GM21528 (cell line): ENCODE results near the gene SLC4A4.

Experiments used
- ATAC-seq: cut with Tn5 transposase; IDR thresholded peaks from one replicate; pipeline ENCODE4 v1.9.1; 2021; ENCODE audit warnings: mild to moderate bottlenecking, moderate library complexity; ENCODE audit not compliant: unreplicated experiment, low FRiP score

The SLC4A4 gene

GRCh38 chr4:71356924-71357663, 18.3 kb downstream of the SLC4A4 start:
- no peak for ATAC-seq

- ATAC-seq = no peak
Measured at GRCh38 chr4:71360844-71361243, 22.0 kb downstream of the SLC4A4 start.

GRCh38 chr4:71361476-71361875, 22.7 kb downstream of the SLC4A4 start:
- ATAC-seq = no peak

GRCh38 chr4:71366766-71367165, 27.9 kb downstream of the SLC4A4 start:
- no peak for ATAC-seq

DNA sequence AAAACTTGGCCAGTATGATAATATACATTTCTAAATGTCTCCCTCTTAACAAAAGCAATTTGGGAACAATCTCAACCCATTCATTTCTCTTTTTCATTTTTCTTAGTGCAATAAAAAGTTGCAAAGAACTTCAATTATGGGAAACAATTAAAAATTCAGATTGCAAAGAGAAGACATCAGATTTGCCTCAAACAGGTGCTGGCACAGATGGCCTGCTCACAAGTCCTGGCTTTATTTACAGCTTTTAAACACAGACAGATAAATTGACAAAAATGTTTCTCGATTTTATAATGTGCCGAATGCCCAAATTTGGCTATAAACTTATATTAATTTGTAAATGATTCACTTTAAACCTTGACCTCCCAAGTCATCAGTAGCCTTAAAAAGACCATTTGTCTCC, 28.7 kb downstream of the SLC4A4 start:
- ATAC-seq = no peak

DNA sequence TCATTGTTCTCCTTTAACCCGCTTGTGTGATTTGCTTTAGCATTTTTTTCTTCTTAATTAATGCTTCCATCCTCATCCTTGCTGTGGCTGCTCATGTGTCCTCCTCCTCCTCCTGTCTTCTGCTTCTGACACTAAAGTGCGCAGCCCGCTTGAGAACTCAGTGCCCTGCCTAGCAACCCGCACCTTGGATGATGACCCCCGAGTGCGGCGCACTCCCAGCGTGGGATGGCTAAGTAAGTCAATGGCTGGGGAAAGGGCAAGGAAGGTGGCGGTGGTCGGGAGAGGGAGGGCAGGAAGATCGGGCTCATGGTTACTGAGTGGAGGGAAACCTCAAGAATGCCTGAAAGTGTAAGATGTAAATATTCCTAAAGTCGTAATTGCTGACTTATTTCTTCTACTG, 30.1 kb downstream of the SLC4A4 start:
- no peak for ATAC-seq

- ATAC-seq = no peak
Measured at GRCh38 chr4:71369536-71369935, 30.7 kb downstream of the SLC4A4 start.

GRCh38 chr4:71375494-71375893, 36.7 kb downstream of the SLC4A4 start:
- no peak for ATAC-seq

DNA sequence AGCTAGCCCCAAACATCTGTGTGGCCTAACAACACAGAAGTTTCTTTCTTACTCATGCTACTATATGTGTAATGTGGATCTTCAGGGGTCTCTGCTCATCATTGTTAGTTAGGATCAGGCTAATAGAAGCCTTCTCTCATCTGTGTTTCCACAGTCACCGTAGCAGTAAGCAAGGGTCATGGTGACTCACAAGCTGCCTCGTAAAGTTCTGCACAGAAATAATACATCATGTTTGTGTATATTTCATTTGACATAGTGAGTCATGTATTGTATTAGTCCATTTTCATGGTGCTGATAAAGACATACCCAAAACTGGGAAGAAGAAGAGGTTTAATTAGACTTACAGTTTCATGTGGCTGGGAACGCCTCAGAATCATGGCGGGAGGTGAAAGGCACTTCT, 38.7 kb downstream of the SLC4A4 start:
- no peak for ATAC-seq

DNA sequence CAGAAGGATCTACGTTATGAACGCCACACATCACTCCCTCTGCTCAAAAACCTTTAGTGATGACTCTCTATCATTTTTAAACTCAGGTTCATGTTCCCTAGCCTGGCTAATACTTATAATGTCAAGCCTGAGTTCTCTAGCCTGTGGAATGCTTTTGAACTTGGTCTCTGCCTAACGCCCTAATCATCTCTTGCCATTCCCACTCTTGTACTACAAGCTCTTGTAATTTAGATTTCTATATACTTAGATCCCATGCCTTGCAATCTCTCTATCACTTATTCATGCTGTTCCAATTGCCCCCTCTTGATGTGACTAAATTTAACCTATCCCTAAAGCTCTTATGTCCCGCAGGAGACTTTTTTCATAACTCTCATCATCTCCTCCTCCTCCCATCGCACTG, 40.3 kb downstream of the SLC4A4 start:
- no peak for ATAC-seq

DNA sequence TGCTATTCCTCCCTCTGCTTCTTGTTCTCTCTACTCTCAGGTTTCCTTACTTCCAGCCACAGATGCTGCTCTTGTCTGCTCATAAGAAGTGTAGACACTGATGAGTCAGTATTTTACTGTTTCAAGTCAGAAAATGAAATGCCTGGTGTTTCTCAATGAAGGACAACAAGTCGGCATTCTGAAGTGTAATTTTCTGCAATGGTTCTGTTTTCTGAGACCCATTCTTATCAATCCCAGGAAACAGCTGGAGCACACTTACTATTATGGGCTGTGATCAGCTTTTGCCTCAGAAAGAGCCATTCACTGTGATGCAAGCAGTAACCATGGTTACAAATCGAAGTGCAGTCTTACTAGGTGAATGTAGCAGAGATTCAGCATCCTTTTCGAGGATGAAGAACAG, 42.0 kb downstream of the SLC4A4 start:
- no peak for ATAC-seq

DNA sequence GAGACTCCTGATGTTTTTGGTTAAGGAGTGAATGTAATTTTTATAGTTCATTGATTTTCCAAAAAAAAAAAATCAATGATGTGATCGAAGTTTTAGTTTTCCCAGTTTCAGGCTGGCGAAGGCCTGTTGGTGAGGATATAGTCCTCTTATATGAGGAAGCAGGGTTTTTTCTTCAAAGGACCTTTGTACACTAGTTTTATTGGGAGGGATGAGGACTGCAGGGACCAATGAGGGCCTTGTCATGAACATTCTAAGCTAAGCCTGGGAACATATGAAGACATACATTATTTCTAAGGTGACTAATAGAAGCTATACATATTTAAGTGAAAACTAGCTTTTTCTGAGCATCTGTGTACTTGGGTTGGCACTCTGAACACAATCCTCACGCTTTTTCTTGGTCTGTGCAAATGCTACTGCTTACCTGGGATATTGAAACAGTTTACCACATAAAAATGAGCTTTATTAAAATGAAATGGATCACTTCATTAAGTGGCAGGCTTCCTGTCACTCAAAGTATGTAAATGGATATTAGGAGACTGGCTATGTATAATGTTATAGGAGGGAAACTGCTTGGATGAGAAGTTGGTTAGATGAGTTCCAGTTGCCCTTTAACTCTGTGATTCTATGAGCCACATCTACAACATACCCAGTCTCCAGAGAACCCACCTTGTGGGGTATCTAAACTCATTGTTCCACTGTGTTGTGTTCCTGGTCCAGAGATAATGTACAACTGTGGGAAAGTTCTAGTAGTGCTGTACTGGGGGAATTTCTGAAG, 43.5 kb downstream of the SLC4A4 start:
- ATAC-seq = no peak

GRCh38 chr4:71382900-71383560, 44.2 kb downstream of the SLC4A4 start:
- no peak for ATAC-seq

- no peak for ATAC-seq
Measured at GRCh38 chr4:71383984-71384383, 45.2 kb downstream of the SLC4A4 start.

GRCh38 chr4:71389149-71389827, 50.5 kb downstream of the SLC4A4 start:
- ATAC-seq = no peak

GRCh38 chr4:71392109-71392508, 53.3 kb downstream of the SLC4A4 start:
- no peak for ATAC-seq

- no peak for ATAC-seq
Measured at GRCh38 chr4:71396382-71396781, 57.6 kb downstream of the SLC4A4 start.

DNA sequence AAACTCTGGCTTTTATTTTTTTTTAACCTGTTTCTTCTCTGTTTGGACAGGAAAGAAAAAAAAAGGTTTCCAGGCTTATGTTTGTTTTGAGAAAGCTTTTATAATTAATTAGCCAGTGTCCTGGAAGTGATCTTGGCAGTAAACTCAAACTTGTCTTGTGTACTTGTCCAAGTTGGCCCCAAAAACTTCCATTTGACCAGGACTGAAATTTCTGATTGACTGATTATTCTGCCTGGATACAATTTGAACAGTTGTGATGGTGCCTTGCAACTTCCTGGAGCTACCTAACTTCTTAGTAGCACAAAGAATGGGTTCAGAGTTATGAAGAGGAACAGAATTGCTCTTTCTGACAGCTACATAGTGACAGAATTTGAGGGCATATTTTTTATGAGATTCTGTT, 62.0 kb downstream of the SLC4A4 start:
- ATAC-seq = no peak

GRCh38 chr4:71402616-71403015, 63.8 kb downstream of the SLC4A4 start:
- ATAC-seq = no peak

- no peak for ATAC-seq
Measured at GRCh38 chr4:71404049-71404448, 65.2 kb downstream of the SLC4A4 start.

- no peak for ATAC-seq
Measured at GRCh38 chr4:71405791-71406190, 67.0 kb downstream of the SLC4A4 start.
